ENCODE data around the gene FCGR3B.
"Not testable (repeated sequence)": the region's sequence is repeated elsewhere in the genome, so short reads cannot be mapped to it uniquely, and the experiment has no call there.

DNA sequence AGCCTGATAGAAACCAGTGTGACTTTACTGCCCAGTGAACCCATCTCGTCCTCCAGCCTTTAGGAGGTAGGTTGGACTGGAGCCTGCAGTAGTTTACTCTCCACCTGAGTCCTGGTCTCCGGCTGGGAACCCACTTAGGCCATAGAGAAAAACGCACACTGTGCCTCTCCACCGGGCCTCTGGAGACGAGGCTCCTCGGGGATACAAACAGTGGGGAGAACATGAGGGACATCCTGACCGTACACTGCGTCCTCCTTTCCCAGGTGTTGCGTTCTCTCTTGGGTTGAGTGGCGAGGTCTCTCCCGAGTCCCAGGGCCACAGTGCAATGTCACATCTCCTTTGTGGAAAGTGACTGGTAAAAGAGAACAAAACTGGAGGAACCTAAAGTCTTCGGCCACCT is 26.0 kb downstream of the FCGR3B start:
- TF ChIP-seq, protein P1, sequence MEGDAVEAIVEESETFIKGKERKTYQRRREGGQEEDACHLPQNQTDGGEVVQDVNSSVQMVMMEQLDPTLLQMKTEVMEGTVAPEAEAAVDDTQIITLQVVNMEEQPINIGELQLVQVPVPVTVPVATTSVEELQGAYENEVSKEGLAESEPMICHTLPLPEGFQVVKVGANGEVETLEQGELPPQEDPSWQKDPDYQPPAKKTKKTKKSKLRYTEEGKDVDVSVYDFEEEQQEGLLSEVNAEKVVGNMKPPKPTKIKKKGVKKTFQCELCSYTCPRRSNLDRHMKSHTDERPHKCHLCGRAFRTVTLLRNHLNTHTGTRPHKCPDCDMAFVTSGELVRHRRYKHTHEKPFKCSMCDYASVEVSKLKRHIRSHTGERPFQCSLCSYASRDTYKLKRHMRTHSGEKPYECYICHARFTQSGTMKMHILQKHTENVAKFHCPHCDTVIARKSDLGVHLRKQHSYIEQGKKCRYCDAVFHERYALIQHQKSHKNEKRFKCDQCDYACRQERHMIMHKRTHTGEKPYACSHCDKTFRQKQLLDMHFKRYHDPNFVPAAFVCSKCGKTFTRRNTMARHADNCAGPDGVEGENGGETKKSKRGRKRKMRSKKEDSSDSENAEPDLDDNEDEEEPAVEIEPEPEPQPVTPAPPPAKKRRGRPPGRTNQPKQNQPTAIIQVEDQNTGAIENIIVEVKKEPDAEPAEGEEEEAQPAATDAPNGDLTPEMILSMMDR (IDR thresholded peaks at IDR 0.05) = not testable (repeated sequence)
- TF ChIP-seq POLR2AphosphoS5 (IDR thresholded peaks at IDR 0.05) = not testable (repeated sequence)

All from gastroesophageal sphincter (tissue), 3 donors.